Dedifferentiated amniotic fluid mesenchymal stem cell (primary cell): ENCODE data around the gene UVRAG.
A peak's percentile ranks its signal among the peaks of the same experiment; 100 is the strongest.
"Not testable (repeated sequence)": the region's sequence is repeated elsewhere in the genome, so short reads cannot be mapped to it uniquely, and the experiment has no call there.

Source experiments
- DNase-seq: peaks from one replicate; pipeline ENCODE4 v3.0.0-alpha.2; 2016; ENCODE audit errors: extremely low spot score

Gene UVRAG

DNA sequence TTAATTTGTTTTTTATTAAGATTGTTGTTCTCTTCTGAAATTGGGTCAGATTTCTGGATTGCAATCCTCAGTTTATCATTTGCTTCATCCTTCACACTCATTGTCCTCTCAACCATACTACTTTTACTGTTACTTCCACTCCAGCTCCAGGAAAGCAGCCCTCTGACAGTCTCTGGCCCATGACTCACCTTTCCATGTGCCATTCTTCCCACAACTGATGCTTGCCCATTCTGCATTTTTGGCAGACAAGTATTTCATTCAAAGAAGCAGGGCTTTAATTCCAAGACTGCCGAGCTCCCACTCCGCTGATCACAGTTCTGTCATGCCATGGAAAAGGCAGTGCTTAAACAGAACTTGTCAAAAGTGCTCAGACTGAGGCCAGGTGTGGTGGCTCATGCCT lies 252.1 kb downstream of the UVRAG start:
- DNase-seq, result no peak

GRCh38 chr11:76069001-76069400 lies 254.0 kb downstream of the UVRAG start:
- no peak for DNase-seq

GRCh38 chr11:76071090-76071489 lies 256.1 kb downstream of the UVRAG start:
- no peak for DNase-seq

- DNase-seq, result peak; percentile 80
These were observed 258.7 kb downstream of the UVRAG start for GRCh38 chr11:76073724-76074123.

DNA sequence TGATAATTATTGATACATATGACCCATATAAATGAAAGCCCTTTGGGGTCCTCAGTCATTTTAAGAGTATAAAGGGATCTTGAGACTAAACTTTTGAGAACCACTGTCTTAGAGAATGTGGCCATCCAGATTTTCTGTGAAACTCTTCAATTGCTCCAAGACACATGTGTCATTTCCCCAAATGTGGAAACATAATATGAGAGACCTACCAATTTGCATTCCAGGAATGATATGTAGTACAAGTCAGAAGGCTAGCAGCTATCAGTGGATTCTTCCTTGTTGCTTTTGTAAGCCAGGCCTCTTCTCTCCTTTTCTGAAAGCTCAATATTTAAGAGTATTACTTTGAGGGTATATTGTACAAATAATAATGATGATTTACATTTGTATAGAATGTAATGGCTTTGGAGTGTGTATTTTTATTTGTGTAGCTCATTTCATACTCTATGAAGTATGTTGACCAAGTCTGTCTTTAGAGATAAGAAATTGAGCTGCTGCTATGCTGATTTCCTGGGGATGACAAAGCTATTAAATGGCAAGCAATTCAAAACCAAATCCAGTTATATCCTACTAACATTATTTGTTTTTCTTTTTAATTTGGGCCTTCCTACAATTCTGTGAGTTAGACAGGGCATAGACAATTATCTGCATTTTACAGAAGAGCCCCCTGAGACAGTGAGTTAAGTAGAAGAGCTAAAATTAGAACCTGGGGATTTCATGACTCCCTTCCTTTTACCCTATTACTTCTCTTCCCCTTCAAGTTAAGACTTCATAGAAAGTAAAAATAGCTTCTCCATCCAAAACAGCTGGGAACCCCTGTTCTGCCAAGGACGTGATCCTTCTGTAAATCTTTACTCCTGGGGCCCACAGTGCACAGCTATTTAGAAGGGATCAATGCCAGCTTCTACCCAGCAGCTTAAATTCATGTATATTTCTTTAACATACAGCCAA lies 259.4 kb downstream of the UVRAG start:
- peak; percentile 59 for DNase-seq

GRCh38 chr11:76075716-76076115 lies 260.7 kb downstream of the UVRAG start:
- DNase-seq, result no peak

DNA sequence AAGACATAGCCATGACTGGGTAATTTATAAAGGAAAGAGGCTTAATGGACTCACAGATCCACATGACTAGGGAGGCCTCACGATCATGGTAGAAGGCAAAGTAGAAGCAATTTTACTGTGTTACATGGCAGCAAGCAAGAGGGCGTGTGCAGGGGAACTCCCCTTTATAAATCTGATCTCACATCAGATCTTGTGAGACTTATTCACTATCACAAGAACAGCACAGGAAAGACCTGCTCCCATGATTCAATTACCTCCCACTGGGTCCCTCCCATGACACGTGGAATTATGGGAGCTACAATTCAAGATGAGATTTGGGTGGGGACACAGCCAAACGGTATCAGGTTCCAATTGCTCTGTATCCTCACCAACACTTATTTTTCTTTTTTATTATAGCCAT lies 261.2 kb downstream of the UVRAG start:
- not testable (repeated sequence) for DNase-seq

GRCh38 chr11:76076749-76077148 lies 261.7 kb downstream of the UVRAG start:
- no peak for DNase-seq

- DNase-seq, result no peak
These were observed 262.7 kb downstream of the UVRAG start for GRCh38 chr11:76077575-76078150.

DNA sequence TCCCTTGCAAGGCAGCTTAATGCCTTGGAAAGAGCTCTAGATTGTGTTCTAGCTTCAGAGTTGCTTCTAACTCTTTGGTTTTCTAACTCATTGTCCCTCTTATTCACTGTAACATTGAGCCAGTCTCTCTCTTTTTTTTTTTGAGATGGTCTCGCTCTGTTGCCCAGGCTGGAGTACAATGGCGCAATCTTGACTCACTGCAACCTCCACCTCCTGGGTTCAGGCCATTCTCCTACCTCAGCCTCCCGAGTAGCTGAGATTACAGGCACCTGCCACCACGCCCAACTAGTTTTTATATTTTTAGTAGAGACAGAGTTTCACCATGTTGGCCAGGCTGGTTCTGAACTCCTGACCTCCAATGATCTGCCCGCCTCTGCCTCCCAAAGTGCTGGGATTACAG lies 266.1 kb downstream of the UVRAG start:
- not testable (repeated sequence) for DNase-seq

- no peak for DNase-seq
These were observed 268.8 kb downstream of the UVRAG start for GRCh38 chr11:76083563-76084451.

- no peak for DNase-seq
These were observed 270.3 kb downstream of the UVRAG start for GRCh38 chr11:76085270-76085669.

DNA sequence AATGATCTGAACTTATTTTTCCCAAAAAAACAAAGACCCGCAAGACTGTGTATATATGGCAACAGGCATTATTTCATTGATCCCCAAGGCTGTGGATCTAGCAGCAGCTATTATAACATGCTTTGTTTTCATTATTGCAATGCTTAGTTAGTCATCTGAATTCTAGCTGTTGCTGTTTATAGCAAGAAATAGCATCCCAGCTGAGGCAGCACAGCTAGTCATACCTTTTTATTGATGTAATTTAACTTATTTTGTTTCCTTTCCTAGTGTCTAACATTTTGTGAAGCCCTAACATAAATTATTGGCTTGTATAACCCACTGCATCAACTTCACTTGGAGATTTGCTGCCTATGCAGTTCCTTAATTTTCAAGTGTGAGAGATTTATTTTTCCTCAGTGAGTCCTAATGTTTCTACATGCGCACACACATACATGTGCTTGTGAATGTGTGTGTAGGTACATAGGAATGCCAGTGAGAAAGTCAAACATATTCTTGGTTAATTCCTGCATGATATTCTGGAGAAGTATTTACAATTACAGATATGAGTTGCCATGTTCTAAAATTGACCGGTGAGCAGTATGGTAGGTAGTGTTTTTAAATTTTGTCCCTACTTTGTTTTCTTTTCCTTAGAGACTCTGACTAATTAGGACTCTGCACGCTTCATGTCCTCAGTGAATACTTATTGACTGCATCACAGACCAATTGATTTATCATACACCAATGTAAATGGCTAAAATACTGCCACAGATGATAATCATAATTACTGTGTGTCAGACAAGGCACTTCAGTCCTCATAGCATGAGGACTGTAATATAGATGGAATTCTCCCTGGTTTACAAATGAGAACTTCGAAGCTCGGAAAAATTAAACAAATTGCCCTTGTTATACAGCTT lies 272.0 kb downstream of the UVRAG start:
- DNase-seq, result peak; percentile 53

DNA sequence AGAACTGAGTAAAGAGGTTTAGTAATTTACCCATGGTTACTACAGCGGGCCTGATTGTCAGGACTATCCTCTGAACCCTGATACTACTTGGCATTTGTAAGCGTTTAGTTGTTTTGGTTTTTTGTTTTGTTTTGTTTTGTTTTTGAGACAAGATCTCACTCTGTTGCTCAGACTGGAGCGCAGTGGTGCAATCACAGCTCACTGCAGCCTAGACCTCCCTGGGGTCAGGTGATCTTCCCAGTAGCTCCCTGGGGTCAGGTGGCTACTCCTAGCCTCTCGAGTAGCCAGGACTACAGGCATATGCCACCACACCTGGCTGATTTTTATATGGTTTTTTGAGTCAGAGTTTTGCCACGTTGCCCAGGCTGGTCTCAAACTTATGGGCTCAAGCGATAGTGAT lies 272.7 kb downstream of the UVRAG start:
- DNase-seq, result no peak

GRCh38 chr11:76088511-76088910 lies 273.5 kb downstream of the UVRAG start:
- DNase-seq, result no peak

DNA sequence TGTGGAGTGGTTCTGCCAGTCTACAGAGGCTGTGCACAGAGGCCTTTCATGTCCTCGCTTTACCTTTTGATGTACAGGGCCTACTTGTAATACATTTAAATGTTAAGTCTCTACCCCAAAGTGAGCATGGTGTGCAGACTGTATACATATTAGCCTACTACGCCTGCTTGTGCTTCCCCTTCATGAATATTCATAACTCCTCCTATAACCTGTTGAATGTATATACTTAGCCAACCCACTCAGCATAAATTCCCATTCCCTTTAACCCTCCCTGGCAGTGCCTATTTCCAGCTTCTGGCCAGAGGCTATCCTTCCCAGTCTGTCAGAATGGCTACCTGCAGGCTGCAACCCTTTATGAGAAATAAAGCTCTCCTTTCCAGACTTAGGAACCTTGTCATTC lies 275.2 kb downstream of the UVRAG start:
- DNase-seq, result no peak

DNA sequence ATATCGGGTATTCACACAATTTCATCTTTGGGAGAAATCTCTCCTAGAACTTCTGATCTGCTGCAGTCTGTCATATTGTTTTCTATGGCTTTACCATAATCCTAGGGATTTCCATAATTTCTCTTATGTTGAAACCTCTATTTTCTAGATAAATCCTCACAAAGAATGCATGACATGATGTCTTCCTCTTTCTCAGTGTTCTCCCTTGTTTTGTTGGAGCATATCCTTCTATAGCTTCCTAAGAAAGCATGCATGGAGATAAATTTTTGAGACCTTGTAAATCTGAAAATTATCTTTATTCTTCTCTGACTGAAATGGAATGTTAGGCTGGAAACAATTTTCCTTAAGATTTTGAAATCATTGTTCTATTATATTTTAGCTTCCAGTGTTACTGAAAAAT lies 275.8 kb downstream of the UVRAG start:
- DNase-seq, result no peak

- DNase-seq, result no peak
These were observed 279.7 kb downstream of the UVRAG start for GRCh38 chr11:76094740-76095139.

DNA sequence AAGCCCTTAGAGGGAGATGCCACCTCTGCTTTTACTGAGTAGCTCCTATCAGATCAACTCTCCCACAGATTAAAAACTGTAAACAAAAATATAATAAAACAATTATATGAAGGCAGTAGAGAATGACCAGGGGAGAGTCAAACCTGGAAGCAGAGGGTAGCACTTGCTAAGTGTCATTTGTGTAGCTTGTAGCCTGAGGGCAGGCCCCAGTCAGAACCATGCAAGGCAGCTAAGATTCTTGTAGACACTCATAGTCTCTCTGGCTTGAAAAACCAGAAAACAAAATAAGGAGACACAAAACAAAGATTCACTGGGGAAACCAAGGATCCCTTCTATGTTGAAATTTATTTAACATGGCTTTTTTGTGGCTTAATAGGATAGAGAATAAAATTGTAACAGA lies 280.9 kb downstream of the UVRAG start:
- DNase-seq, result no peak

- DNase-seq, result peak; percentile 64
These were observed 281.5 kb downstream of the UVRAG start for GRCh38 chr11:76096552-76096951.

DNA sequence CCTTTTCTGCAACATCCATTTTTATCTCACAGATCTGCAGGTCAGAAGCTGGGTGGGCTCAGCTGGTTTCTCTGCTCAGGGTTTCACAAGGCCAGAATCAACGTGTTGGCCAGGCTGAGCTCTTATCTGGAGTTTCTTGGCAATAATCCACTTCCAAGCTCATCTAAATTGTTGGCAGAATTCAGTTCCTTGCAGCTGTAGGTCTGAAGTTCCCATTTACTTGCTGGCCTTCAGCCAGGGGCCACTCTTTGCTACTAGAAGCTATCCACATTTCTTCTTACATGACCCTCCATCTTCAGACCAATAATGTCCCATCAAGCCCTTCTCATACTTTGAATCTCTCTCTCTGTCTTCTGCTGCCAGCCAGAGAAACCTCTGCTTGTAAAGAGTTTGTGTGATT lies 287.8 kb downstream of the UVRAG start:
- DNase-seq, result no peak
